HCT116 (cell line): Measurements from ENCODE around the gene PRG2. TPM values are rescaled to one million over a fixed set of nuclear protein-coding genes. Genes with fewer than 3 reads are reported as not detected.

Source experiments
- ATAC-seq: fragments of 200-7000 bp; cut with Tn5 transposase; 2 replicates; pipeline ENCODE4 v1.9.1; 2020; ENCODE audit warnings: mild to moderate bottlenecking, moderate library complexity
- BruUV-seq: library from RNA; stranded (reverse); fragments of 400-500 nt; replicated peaks from 2 replicates; lab custom pipeline; 2021; lab: Mats Ljungman, UMichigan
- CTCF ChIA-PET: fragments of 300-600 bp; sonication (Branson Sonifier 250); formaldehyde crosslinking; loops from one replicate; lab custom pipeline; 2021; ENCODE audit warnings: antibody characterized with exemption; lab: Charles Lee
- POLR2A ChIA-PET: fragments of 300-600, 350-600 bp; sonication (Branson Sonifier 250); formaldehyde crosslinking; loops from one replicate; lab custom pipeline; 2021; ENCODE audit warnings: antibody characterized with exemption; lab: Charles Lee
- RAD21 ChIA-PET, 2 experiments: fragments of 300-600 bp; sonication (Branson Sonifier 250); formaldehyde crosslinking; loops; one replicate each; lab custom pipeline; 2023; ENCODE audit warnings: low total read pairs in 2 of 2; ENCODE audit not compliant: uncharacterized antibody in 2 of 2, unreplicated experiment in 2 of 2, low non-redundant PET in 1 of 2; lab: Charles Lee
- DNase-seq: peaks from one replicate; pipeline ENCODE4 v3.0.0-alpha.2; 2010; ENCODE audit warnings: low read depth, low spot score
- H2AFZ ChIP-seq: fragments of 200-600 bp; shearing (Covaris generic), sonication (generic); 2 replicates; pipeline ENCODE4 v1.6.1; 2017; ENCODE audit warnings: low read depth, mixed run types, mixed read lengths, antibody characterized with exemption, low read length; ENCODE audit not compliant: poor library complexity, severe bottlenecking
- H3K27ac ChIP-seq: 2 replicates; pipeline ENCODE4 v1.5.1; 2012; ENCODE audit warnings: low read depth, low read length
- H3K27me3 ChIP-seq: fragments of 200-600 bp; sonication (generic); 2 replicates; pipeline ENCODE4 v1.6.1; 2016; ENCODE audit warnings: mixed run types, low read length, mixed read lengths; ENCODE audit not compliant: insufficient read depth
- H3K36me3 ChIP-seq, 2 experiments: fragments of 200-500 bp in 1 of 2; fragments of 200-600 bp in 1 of 2; sonication (Bioruptor generic) in 1 of 2; sonication (generic) in 1 of 2; 2 replicates each; pipeline versions ENCODE4 v1.5.1 to v1.6.1; 2014 to 2016; ENCODE audit warnings: low read length in 2 of 2, inconsistent platforms in 1 of 2, mixed read lengths in 1 of 2, mixed run types in 1 of 2; ENCODE audit not compliant: insufficient read depth in 2 of 2, control insufficient read depth in 1 of 2
- H3K4me1 ChIP-seq, 2 experiments: fragments of 200-600 bp in 1 of 2; sonication (generic) in 1 of 2; 2 replicates each; pipeline versions ENCODE4 v1.5.1 to v1.6.1; 2012 to 2017; ENCODE audit warnings: low read length in 2 of 2, inconsistent platforms in 1 of 2, mild to moderate bottlenecking in 1 of 2, mixed read lengths in 1 of 2, mixed run types in 1 of 2, moderate library complexity in 1 of 2; ENCODE audit not compliant: insufficient read depth in 2 of 2, control insufficient read depth in 1 of 2
- H3K4me2 ChIP-seq: fragments of 200-600 bp; sonication (generic); 2 replicates; pipeline ENCODE4 v1.6.1; 2017; ENCODE audit warnings: mixed run types, low read length, mixed read lengths
- H3K4me3 ChIP-seq, 2 experiments: fragments of 200-600 bp in 1 of 2; sonication (generic) in 1 of 2; replicated peaks in 1 of 2; 2 replicates each; pipeline ENCODE4 v1.5.1; 2011 to 2016; ENCODE audit warnings: low read length in 2 of 2, control low read depth in 1 of 2, low read depth in 1 of 2, mild to moderate bottlenecking in 1 of 2, mixed read lengths in 1 of 2, mixed run types in 1 of 2
- H3K79me2 ChIP-seq: fragments of 200-600 bp; sonication (generic); 2 replicates; pipeline ENCODE4 v1.6.1; 2017; ENCODE audit warnings: mild to moderate bottlenecking, mixed run types, low read length, moderate library complexity, mixed read lengths; ENCODE audit not compliant: insufficient read depth
- H3K9ac ChIP-seq: fragments of 200-600 bp; sonication (generic); 2 replicates; pipeline ENCODE4 v1.6.1; 2016; ENCODE audit warnings: low read length, mixed read lengths
- H3K9me2 ChIP-seq: fragments of 200-600 bp; sonication (generic), shearing (Covaris generic); 2 replicates; pipeline ENCODE4 v1.6.1; 2017; ENCODE audit warnings: mixed run types, mild to moderate bottlenecking, moderate library complexity; ENCODE audit not compliant: insufficient read depth
- H3K9me3 ChIP-seq, 2 experiments: fragments of 200-500 bp in 1 of 2; fragments of 200-600 bp in 1 of 2; sonication (Bioruptor generic) in 1 of 2; sonication (generic) in 1 of 2; 2 replicates each; pipeline ENCODE4 v1.6.1; 2014 to 2017; ENCODE audit warnings: low read length in 2 of 2, mixed read lengths in 2 of 2, inconsistent platforms in 1 of 2, low read depth in 1 of 2, mild to moderate bottlenecking in 1 of 2, mixed run types in 1 of 2, moderate library complexity in 1 of 2; ENCODE audit not compliant: control insufficient read depth in 1 of 2, insufficient read depth in 1 of 2
- H4K20me1 ChIP-seq: fragments of 200-600 bp; sonication (generic), shearing (Covaris generic); 2 replicates; pipeline ENCODE4 v1.6.1; 2017; ENCODE audit warnings: mixed run types, mild to moderate bottlenecking, moderate library complexity; ENCODE audit not compliant: insufficient read depth
- CBX3 ChIP-seq: IDR thresholded peaks from 2 replicates; pipeline ENCODE4 v1.6.1; 2012; ENCODE audit warnings: low read depth
- CEBPB ChIP-seq: IDR thresholded peaks from 2 replicates; pipeline ENCODE4 v1.6.1; 2012; ENCODE audit warnings: low read depth
- CTCF ChIP-seq, 3 experiments: fragments of 200-600 bp in 1 of 3; sonication (generic) in 1 of 3; IDR thresholded peaks in 2 of 3; conservative IDR thresholded peaks in 1 of 3; 2 replicates each; pipeline ENCODE4 v1.5.1; 2012 to 2017; ENCODE audit warnings: low read depth in 2 of 3, low read length in 2 of 3, antibody characterized with exemption in 1 of 3, borderline replicate concordance in 1 of 3, control low read depth in 1 of 3, mild to moderate bottlenecking in 1 of 3, mixed read lengths in 1 of 3, mixed run types in 1 of 3, moderate library complexity in 1 of 3; ENCODE audit not compliant: insufficient read depth in 1 of 3
- RAD21 ChIP-seq: IDR thresholded peaks from 2 replicates; pipeline ENCODE4 v1.6.1; 2012; ENCODE audit warnings: low read depth, mild to moderate bottlenecking
- SIN3A ChIP-seq: IDR thresholded peaks from 2 replicates; pipeline ENCODE4 v1.6.1; 2012; ENCODE audit warnings: low read depth
- SP1 ChIP-seq: IDR thresholded peaks from 2 replicates; pipeline ENCODE4 v1.6.1; 2012; ENCODE audit warnings: low read depth
- ZBTB33 ChIP-seq: IDR thresholded peaks from 2 replicates; pipeline ENCODE4 v1.6.1; 2011; ENCODE audit warnings: mild to moderate bottlenecking, low read length, moderate library complexity; ENCODE audit not compliant: insufficient replicate concordance; ENCODE audit errors: extremely low read depth
- ZFX ChIP-seq: fragments of 450-650 bp; IDR thresholded peaks from 2 replicates; pipeline ENCODE4 v1.6.1; 2017
- ZNF274 ChIP-seq: fragments of 200-500 bp; sonication (Bioruptor generic); IDR thresholded peaks from 2 replicates; pipeline ENCODE4 v1.6.1; 2014; ENCODE audit warnings: mild to moderate bottlenecking, low read depth, low read length, inconsistent platforms
- intact Hi-C: fragments of 100-400 bp; cut with micrococcal nuclease; formaldehyde crosslinking; loops from 2 replicates; pipeline ENCODE4 v1.10.0; 2022
- total RNA-seq: library from RNA; stranded (reverse); gene quantifications from one replicate; pipeline ENCODE4 v1.2.1, GENCODE V29; 2021; ENCODE audit not compliant: unreplicated experiment

The PRG2 gene
- total RNA-seq, 1 experiment from 2014 or later: 0.81 TPM

- H3K27me3 ChIP-seq: peaks cover 9% of the 10 kb centered on the region; the same call in 1 of the 2 replicates
- BruUV-seq: no TSS peak
Measured at GRCh38 chr11:57396744-57397143, 6.3 kb upstream of the PRG2 start.

More at GRCh38 chr11:57396744-57397143, 6.3 kb upstream of the PRG2 start:
- no peak overlapping the region for H3K4me3 ChIP-seq
- POLR2A ChIA-PET: no interaction called here
- no peak overlapping the region for H2AFZ ChIP-seq
- H3K9me2 ChIP-seq: no peaks in the 10 kb centered on the region
- CTCF ChIA-PET: no interaction called here
- intact Hi-C loops: no loop called here
- no peak overlapping the region for H3K27ac ChIP-seq
- ATAC-seq (no peak), DNase-seq (no peak)
- H3K9ac ChIP-seq: no peak overlapping the region
- no peaks in the 10 kb centered on the region for H3K36me3 ChIP-seq
- peaks cover 0 to 4% of the 10 kb centered on the region in 2 experiments; a peak in 1 of 4 replicates for H3K4me1 ChIP-seq
- TF ChIP-seq SP1 (no peak), RAD21 (no peak), CBX3 (no peak), CEBPB (no peak), ZNF274 (no peak), CTCF (IDR thresholded peaks at IDR 0.05 in 2 of 3, conservative IDR thresholded peaks at IDR 0.05 in 1 of 3; ENCODE audit: borderline replicate concordance in 1 of 3, insufficient read depth in 1 of 3, low read depth in 2 of 3, low read length in 2 of 3) (no peak), SIN3A (no peak), ZFX (no peak), ZBTB33 (no peak)
- RAD21 ChIA-PET: no interaction called here
- no peaks in the 10 kb centered on the region for H3K79me2 ChIP-seq
- H3K4me2 ChIP-seq: no peak overlapping the region
- no peaks in the 10 kb centered on the region for H3K9me3 ChIP-seq
- H4K20me1 ChIP-seq: no peaks in the 10 kb centered on the region
